AG08395 (cell line): ENCODE results near the gene TCF4.
A peak's percentile ranks its signal among the peaks of the same experiment; 100 is the strongest.

Experiments used
- DNase-seq: peaks from one replicate; pipeline ENCODE4 v3.0.0; 2012; ENCODE audit warnings: mixed read lengths, low spot score

The TCF4 gene

DNA sequence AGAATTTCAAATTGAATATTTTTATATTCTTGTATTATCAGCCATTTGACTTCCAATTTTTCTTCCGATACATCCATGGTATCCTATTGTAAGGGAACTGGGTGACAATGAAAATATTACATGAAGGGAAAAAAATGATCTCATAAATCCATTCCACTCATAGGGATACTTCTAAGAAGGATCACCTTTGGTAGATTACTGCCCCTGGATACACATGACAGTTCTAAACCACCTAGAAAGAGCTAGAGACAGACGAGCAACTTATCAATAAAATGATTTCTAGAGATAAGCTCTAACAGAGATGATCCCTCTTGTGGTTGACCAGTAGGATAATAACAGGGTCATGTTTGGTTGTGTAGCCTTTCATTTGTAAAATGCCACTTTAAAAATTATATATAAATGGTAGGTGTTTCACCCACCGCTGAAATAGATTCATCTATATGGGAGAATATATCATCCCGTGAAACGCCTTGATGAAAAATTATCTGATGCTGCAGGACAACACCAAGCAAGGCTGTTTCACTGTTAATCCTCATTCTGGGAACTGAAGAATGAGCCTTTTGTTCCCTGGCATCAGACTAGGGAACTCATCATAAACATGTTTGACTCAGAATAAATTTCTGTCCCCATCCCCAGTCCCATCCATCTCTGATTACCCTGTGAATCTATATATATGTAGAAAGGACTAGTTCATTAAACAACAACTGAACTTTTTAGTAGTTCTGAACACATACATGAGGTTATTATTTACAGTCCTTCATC lies 180.0 kb downstream of the TCF4 start:
- DNase-seq = no peak

DNA sequence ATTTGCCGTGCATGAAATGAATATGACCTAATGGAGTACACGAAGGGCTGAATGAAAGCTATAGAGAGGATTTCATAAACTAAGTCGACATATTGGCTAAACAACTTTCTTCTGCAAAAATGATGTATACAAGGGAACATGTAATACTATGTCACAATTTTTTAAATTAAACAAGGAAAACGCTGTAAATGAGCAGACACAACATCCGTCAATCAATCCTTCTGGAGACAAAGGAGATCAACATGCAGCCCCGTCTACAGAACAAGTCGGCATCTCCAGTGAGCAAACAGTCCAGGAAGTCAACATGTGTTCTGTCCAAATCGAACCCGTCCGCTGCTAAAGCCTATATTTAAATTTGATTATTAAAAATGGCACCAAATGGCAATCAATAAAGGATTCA lies 180.8 kb downstream of the TCF4 start:
- DNase-seq = no peak

DNA sequence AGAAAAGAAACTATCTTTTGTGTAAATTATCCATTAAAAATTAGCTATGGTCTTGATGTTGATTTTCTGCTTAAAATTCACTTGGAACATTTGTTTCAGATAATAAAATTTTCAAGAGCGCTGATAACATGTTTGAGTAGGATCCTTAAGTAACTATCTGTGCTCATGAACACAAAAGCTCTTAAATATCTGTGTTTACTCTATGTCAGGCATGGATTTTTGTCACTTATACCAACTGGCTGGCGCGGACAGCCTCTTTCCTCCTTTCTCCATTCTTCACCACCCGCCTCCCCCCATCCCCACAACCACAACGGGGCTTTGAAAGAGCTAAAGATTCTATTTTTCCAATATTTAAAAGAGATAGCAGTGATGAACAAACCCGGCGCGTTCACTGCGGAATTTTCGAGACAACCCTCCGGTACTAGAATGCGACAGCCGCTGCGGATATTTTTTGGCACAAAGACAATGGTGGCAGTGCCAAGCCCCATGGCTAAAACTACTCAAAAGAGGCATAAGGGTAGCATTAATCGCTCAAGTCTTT lies 181.5 kb downstream of the TCF4 start:
- no peak for DNase-seq

DNA sequence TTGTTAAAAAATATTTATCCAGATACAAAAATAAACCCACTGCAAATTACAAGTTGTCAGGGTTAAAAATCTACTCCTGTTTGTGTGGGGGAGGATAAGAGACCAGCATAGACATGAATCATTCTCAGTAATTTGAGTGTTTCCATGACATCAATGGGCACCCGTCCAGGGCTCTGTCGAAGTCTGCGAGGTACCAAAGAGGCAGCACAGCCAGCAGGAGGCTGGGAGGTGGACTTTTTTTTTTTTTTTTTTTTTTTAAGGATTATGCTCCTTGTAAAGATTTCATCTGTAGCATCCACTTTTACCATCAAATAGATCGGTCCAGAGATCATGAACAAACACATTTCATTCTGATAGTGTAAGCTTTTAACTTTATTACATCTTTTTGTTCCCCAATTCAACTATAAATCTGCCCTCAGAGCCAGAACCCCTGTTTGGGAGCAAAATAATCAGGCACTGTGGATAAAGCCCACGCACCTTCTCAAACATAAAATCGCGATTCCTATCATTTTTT lies 182.0 kb downstream of the TCF4 start:
- DNase-seq = peak; percentile 77

DNA sequence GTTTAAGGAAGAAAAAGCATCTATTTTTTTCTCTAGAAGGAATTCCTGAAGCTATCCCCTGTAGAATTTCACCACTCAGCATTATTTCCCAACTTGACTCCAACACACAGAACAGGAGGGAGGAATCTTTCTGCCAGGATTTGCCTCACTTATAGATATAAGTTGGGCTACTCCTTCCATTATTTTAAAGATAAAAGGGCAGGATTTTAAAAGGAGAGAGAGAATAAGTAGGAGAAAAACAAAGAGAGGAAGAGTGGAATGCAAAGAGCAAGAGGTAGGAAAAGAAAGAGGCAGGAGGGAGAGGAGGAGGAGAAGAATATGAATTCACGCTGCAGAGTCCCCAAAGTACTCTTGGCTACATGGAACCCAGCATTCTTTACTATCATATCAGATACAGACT lies 182.5 kb downstream of the TCF4 start:
- DNase-seq = no peak

DNA sequence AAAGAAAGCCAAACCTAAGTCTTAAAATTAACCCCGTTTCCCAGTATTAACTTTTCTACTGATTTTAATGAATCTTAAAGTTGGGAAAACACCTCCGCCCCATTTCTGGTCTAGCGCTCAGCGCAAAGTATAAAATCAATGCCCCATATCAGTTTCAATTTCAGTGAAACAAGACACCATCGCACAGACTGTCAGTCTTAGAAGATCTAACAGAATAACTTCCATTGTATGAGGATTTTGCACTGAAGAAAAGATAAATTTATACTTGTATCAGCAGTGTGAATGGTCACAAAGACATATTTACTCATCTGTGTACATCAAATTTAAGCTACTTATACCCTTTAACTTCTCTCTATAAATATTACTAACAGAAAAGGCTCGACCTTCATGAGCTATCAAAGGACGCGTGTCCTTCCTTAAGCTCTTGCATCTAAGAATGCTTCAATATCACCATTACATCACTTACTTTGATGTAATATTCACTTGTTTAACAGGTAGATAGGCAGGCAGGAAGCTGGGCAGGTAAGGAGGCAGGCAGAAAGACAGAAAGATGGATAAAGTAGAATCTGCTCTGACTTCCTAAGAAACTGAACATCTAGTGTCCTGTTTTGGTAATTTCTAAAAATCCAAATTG lies 183.0 kb downstream of the TCF4 start:
- DNase-seq = no peak

DNA sequence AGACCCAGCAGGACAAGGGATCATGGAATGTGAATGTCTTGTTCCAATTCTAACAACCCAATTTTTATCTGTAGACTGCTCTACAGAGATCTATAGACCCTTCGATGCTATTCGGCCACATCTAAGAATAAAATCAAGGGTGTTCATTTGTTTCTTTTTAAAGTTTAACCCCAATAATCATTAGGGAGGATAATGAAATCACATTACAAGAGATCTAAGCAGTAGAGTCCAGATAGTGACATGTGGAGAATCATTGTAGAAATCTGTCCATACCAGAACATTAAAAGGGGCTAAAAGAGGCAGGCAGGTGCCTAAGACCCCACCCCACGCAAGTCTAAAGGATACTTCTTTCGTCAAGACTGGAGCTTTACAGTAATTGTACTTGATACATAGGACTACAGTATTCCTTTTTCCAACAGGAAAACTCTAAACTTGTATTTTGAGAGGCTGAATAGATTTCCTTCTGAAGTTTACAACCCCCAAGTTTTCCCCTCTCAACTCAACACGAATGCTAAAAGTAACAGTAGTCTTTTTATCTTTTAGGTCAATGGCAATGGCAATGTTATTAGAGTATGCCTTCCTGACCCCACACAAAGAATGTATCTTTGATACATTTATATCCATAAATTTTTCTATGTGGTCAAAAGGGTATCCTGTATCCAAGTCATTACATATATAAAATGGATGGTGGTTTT lies 183.7 kb downstream of the TCF4 start:
- no peak for DNase-seq

GRCh38 chr18:55403421-55403949 lies 184.5 kb downstream of the TCF4 start:
- DNase-seq = no peak

GRCh38 chr18:55402731-55403405 lies 185.1 kb downstream of the TCF4 start:
- no peak for DNase-seq

DNA sequence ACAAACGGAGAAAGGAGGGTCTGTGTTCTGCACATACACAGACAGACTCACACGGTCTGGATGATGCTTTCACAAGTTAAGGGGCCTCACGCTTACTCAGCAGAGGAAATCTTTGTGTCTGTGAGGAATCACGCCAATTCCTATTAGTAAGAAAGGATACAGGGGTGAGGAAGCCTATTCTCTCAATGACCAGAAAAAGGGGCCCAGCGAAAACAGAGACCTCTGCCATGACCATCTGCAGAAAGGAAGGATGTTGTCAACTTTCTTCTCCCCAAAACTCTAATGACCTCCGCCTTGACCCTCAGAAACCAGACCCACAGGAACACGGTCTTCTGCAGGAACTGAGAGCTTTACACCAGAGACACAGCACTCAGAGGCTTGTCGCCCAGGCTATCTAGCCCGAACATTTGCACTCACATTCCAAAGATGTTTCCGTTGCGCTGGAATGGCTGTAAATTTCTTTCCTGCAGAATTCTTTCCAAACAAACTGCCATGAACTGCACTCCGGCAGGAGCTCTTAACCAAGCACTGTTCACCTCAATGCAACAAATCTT lies 186.3 kb downstream of the TCF4 start:
- DNase-seq = peak; percentile 70

DNA sequence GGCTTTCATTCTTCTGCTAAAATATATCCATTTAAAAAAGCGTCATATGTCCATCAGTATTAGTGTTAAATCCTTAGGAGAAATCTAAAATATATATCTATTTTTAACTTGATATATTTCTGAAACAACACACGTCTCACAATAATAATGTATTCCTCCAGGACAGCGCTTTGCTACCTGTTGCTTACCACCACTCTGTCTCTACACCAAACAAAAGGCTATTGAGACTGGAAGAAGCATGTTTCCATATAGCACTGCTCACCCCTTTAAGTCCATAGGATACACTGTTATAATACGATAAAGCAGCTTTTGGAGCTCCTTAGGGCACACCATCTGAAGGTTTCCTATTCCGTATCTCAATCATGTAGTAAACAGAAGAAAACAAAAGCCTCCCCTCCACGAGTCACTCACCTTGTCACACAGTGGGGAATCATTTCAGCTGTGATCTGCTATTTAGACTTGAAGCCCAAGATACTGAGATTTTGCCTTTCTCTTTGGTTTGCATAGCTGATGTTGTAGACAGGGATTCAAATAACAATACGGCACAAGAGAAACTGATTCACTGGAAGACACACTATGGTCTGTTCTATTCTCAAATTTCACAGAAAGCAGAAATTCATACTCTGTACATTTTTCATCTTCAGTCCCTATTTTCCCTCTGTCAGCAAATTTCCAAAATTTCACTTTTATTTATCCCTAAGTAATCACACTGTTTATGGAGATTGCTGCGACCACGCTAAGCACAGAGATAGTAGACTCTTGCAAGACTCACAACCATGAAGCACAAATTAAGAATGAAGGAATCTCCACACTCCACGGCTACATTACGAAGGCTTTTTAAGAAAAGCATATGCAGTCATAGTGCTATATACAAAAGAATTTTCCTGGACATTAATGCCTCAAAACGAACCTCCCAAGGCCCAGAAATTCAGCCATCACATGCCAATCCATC lies 187.1 kb downstream of the TCF4 start:
- DNase-seq = no peak

- no peak for DNase-seq
Measured at GRCh38 chr18:55400081-55400480, 187.9 kb downstream of the TCF4 start.

GRCh38 chr18:55398858-55399257 lies 189.1 kb downstream of the TCF4 start:
- no peak for DNase-seq

- no peak for DNase-seq
Measured at GRCh38 chr18:55396979-55397378, 191.0 kb downstream of the TCF4 start.

DNA sequence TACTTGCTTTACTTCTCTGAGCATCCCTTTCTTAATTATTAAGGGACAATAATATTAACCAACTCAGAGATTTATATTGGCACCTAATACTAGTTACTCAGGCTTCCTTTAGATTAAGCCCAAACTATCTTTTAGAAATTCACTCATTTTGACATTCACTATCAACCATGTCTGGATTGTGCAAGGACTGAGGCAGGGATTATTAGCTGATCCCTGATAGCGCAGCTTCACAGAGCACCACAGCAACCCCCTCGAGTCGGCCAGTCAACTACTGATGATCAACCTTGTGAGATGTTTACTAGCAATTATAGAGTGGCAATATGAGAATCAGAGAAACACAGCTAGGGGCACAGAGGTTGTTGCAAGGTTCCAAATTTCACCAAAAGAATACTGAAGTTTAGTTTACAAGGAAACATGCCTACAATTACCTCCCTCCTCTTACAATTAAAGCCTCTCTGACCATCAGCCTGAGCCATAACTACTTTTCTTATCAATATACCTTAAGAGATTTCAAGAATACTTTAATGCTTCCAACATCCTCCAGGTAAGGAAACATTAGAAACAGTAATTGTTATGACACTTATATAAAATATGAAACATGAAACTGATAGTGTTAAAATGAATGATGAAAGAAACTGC lies 191.6 kb downstream of the TCF4 start:
- DNase-seq = no peak

DNA sequence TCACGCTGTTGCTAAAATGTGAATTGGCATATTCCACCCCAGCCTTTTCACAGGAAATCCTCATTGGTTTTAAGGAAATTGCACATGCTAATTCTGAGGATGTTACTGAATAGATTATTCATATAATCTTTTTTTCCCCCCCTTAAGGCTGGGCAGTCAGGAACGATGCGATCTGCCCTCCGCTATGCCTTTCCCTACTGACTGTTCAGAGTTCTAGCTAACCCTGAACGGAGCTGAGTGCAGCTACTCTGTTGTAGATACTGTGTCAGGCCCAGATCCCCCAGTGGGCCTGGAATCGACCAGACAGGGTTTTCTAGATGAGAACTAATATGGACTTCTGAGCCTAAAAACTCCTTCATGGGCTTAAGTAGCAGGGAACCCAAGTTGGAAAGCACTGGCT lies 192.2 kb downstream of the TCF4 start:
- no peak for DNase-seq

DNA sequence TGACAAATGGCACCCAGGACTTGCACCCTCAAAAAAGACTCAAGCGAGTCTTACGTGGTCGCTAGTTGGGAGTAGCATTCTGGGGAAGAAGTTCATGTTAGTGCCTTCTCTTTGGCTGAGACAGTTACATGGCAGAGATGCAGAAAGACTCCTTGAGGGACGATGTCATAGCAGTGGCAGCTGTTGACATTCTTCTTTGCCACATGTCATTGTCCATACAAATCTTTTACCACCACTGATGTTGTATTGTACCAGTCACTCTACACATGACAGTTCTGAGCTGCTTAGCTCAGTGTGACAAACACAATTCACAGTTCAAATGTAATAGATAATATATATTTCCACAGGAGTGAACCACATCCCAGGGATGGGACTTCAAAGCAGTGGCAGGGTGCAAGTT lies 197.1 kb downstream of the TCF4 start:
- no peak for DNase-seq

GRCh38 chr18:55387139-55387984 lies 200.6 kb downstream of the TCF4 start:
- DNase-seq = peak; percentile 3

- DNase-seq = no peak
Measured at GRCh38 chr18:55386545-55386944, 201.4 kb downstream of the TCF4 start.
